HepG2 (cell line): ENCODE measurements around the gene PDK3. TPM values are rescaled to one million over a fixed set of nuclear protein-coding genes. Genes with fewer than 3 reads are reported as not detected.

ENCODE experiments used
- ATAC-seq: fragments of 200-7000 bp; cut with Tn5 transposase; 3 replicates; pipeline ENCODE4 v1.9.1; 2020; ENCODE audit warnings: mild to moderate bottlenecking, moderate library complexity
- BruUV-seq: library from RNA; stranded (reverse); fragments of 400-500 nt; replicated peaks from 2 replicates; lab custom pipeline; 2021; lab: Mats Ljungman, UMichigan
- CTCF ChIA-PET: fragments of 300-600 bp; formaldehyde crosslinking; extraction: SDS; loops from one replicate; lab custom pipeline; 2021; ENCODE audit warnings: low total read pairs, inconsistent platforms, low intra/inter-chr PET ratio; lab: Yijun Ruan, JAX
- POLR2A ChIA-PET: fragments of 350-600 bp; sonication (Branson Sonifier 250); formaldehyde crosslinking; loops from one replicate; lab custom pipeline; 2020; ENCODE audit warnings: antibody characterized with exemption, inconsistent platforms; lab: Yijun Ruan, JAX
- DNase-seq: peaks from one replicate; pipeline ENCODE4 v3.0.0-alpha.2; 2015; ENCODE audit warnings: low spot score
- FAIRE-seq: peaks from 3 replicates; lab custom pipeline; 2011; peaks lifted over from hg19 to GRCh38; lab: Jason Lieb, UNC
- H2AFZ ChIP-seq: one replicate; pipeline ENCODE4 v1.6.1; 2011; ENCODE audit warnings: low read length, inconsistent platforms
- H3K27ac ChIP-seq: fragments of 300-600 bp; 3 replicates; pipeline ENCODE4 v1.8.0; 2011; ENCODE audit warnings: mixed run types, mild to moderate bottlenecking, mixed read lengths, low read length, inconsistent platforms; ENCODE audit not compliant: insufficient read depth; ENCODE audit errors: extremely low read length
- H3K27me3 ChIP-seq, 2 experiments: fragments of 200-600 bp in 1 of 2; 2 replicates in 1 of 2; 3 replicates in 1 of 2; pipeline versions ENCODE4 v1.6.0 to v1.8.0; 2011; ENCODE audit warnings: low read length in 2 of 2, mild to moderate bottlenecking in 2 of 2, moderate library complexity in 2 of 2, inconsistent platforms in 1 of 2; ENCODE audit not compliant: insufficient read depth in 2 of 2, control insufficient read depth in 1 of 2
- H3K36me3 ChIP-seq, 2 experiments: fragments of 200-600 bp in 1 of 2; replicated peaks in 1 of 2; 2 replicates in 1 of 2; 3 replicates in 1 of 2; pipeline versions ENCODE4 v1.5.1 to v1.8.0; 2011; ENCODE audit warnings: low read length in 2 of 2, inconsistent platforms in 1 of 2; ENCODE audit not compliant: insufficient read depth in 2 of 2, control insufficient read depth in 1 of 2
- H3K4me1 ChIP-seq: 2 replicates; pipeline ENCODE4 v1.5.1; 2012; ENCODE audit warnings: low read length, inconsistent platforms; ENCODE audit not compliant: insufficient read depth
- H3K4me2 ChIP-seq: 2 replicates; pipeline ENCODE4 v1.6.0; 2011; ENCODE audit warnings: low read depth, low read length, inconsistent platforms
- H3K4me3 ChIP-seq, 3 experiments: fragments of 200-600 bp in 1 of 3; sonication (generic), shearing (Covaris generic) in 1 of 3; replicated peaks in 1 of 3; 2 replicates each; pipeline ENCODE4 v1.5.1; 2011 to 2016; ENCODE audit warnings: low read length in 3 of 3, inconsistent platforms in 2 of 3, low read depth in 2 of 3, mild to moderate bottlenecking in 2 of 3, control low read depth in 1 of 3, mixed read lengths in 1 of 3; ENCODE audit not compliant: insufficient read depth in 1 of 3
- H3K79me2 ChIP-seq: one replicate; pipeline ENCODE4 v1.6.1; 2011; ENCODE audit warnings: low read length, inconsistent platforms; ENCODE audit not compliant: insufficient read depth
- H3K9ac ChIP-seq: 2 replicates; pipeline ENCODE4 v1.6.0; 2011; ENCODE audit warnings: mild to moderate bottlenecking, low read depth, low read length, inconsistent platforms; ENCODE audit not compliant: insufficient read depth
- H3K9me3 ChIP-seq: 2 replicates; pipeline ENCODE4 v1.5.1; 2012; ENCODE audit warnings: mild to moderate bottlenecking, low read length
- H4K20me1 ChIP-seq: 2 replicates; pipeline ENCODE4 v1.6.0; 2011; ENCODE audit warnings: inconsistent platforms, mild to moderate bottlenecking, low read length, moderate library complexity; ENCODE audit not compliant: insufficient read depth
- FOSL1 ChIP-seq: sonication (generic); formaldehyde crosslinking; IDR thresholded peaks from 2 replicates; pipeline ENCODE4 v1.9.0; 2021; ENCODE audit warnings: missing genetic modification reagents, borderline replicate concordance
- HNRNPLL ChIP-seq: fragments of 200-400 bp; formaldehyde crosslinking; IDR thresholded peaks from 2 replicates; pipeline ENCODE4 v1.6.1; 2017; ENCODE audit warnings: mild to moderate bottlenecking, low read depth, low read length; ENCODE audit not compliant: poor library complexity, severe bottlenecking
- NONO ChIP-seq, 2 experiments: fragments of 450-650 bp in 1 of 2; sonication (generic) in 1 of 2; formaldehyde crosslinking in 1 of 2; IDR thresholded peaks in 1 of 2; conservative IDR thresholded peaks in 1 of 2; 2 replicates each; pipeline versions ENCODE4 v1.6.1 to v1.8.0; 2017 to 2022; ENCODE audit warnings: mild to moderate bottlenecking in 1 of 2, missing genetic modification reagents in 1 of 2, moderate library complexity in 1 of 2
- SMC3 ChIP-seq: IDR thresholded peaks from 2 replicates; pipeline ENCODE4 v1.6.1; 2011; ENCODE audit warnings: low read length, improper control_type of control experiment
- ZFP41 ChIP-seq: sonication (generic); formaldehyde crosslinking; IDR thresholded peaks from 2 replicates; pipeline ENCODE4 v1.4.0; 2020; ENCODE audit warnings: mild to moderate bottlenecking, missing genetic modification reagents, borderline replicate concordance
- WGBS: methylation state at CpG from one replicate; pipeline ENCODE4 v1.1.6; 2017; ENCODE audit warnings: low lambda C conversion rate; 5-methylcytosine and 5-hydroxymethylcytosine counted together
- in situ Hi-C: cut with HindIII; loops from 2 replicates; pipeline ENCODE4 v1.10.0; 2017; ENCODE audit warnings: low pct_unique_long_range_greater_than_20kb; ENCODE audit not compliant: extremely low pct_ligation_motif_present
- intact Hi-C: fragments of 100-400 bp; cut with micrococcal nuclease; formaldehyde crosslinking; loops from one replicate; pipeline ENCODE4 v1.10.0; 2022; ENCODE audit not compliant: unreplicated experiment
- polyA plus RNA-seq, 8 experiments: library from polyadenylated mRNA; depleted of rRNA in 3 of 8; stranded (reverse) in 7 of 8; unstranded in 1 of 8; fragments of >200 nt; fragmentation: Illumina TruSeq in 4 of 8; extraction: Trizol in 4 of 8; gene quantifications; 2 replicates each; pipeline versions ENCODE4 v1.2.1 to v1.2.3, GENCODE V29; 2011 to 2016; ENCODE audit warnings: low read depth in 4 of 8, missing spikeins in 1 of 8, mixed read lengths in 1 of 8; ENCODE audit not compliant: insufficient read depth in 1 of 8
- total RNA-seq, 5 experiments: library from RNA; depleted of rRNA; stranded (reverse); fragments of >200 nt; fragmentation: Illumina TruSeq; extraction: Trizol; gene quantifications; 2 replicates each; pipeline ENCODE4 v1.2.3, GENCODE V29; 2016; ENCODE audit warnings: low read depth in 1 of 5
- TF ChIP-seq, protein P1 (sequence below): sonication (generic); formaldehyde crosslinking; IDR thresholded peaks from 2 replicates; pipeline ENCODE4 v1.4.0; 2020; ENCODE audit warnings: missing genetic modification reagents
- TF ChIP-seq, protein P2 (sequence below): sonication (generic); formaldehyde crosslinking; conservative IDR thresholded peaks from 2 replicates; pipeline ENCODE4 v1.4.0; 2020; ENCODE audit warnings: missing genetic modification reagents
- TF ChIP-seq, protein P3 (sequence below): IDR thresholded peaks from 2 replicates; pipeline ENCODE4 v1.4.0; 2020; ENCODE audit warnings: mild to moderate bottlenecking, missing genetic modification reagents
- TF ChIP-seq, protein P4 (sequence below): IDR thresholded peaks from 2 replicates; pipeline ENCODE4 v1.6.1; 2016
- TF ChIP-seq, protein P5 (sequence below): sonication (generic); formaldehyde crosslinking; IDR thresholded peaks from 2 replicates; pipeline ENCODE4 v1.4.0; 2020; ENCODE audit warnings: mild to moderate bottlenecking, low read depth, missing genetic modification reagents

Gene PDK3
- total and polyA plus RNA-seq, 2 of the 13 experiments (the other 11 are each of a cell fraction or from before 2014, with no cell fraction given) = 9.1 to 10.5 TPM

DNA sequence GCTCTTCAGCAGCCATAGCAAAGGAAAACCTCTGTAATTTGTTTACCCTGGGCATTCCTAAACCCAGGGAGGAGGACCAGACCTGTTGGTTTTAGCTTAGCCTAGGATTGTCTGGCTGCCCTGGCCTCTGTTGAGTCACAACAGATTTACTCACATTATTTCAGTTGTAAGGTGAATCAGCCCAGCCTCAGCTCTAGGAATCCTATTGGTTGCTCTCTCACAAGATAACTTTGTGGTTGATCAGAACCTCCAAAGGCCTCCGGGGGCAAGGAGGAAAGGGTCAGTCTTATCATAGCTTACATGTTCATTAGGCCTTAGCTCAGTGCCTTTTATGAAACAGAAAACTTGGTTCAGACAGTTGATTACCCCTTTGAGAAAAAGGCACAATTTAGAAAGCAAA is 41.0 kb downstream of the PDK3 start (continued):
- TF ChIP-seq, protein P1, sequence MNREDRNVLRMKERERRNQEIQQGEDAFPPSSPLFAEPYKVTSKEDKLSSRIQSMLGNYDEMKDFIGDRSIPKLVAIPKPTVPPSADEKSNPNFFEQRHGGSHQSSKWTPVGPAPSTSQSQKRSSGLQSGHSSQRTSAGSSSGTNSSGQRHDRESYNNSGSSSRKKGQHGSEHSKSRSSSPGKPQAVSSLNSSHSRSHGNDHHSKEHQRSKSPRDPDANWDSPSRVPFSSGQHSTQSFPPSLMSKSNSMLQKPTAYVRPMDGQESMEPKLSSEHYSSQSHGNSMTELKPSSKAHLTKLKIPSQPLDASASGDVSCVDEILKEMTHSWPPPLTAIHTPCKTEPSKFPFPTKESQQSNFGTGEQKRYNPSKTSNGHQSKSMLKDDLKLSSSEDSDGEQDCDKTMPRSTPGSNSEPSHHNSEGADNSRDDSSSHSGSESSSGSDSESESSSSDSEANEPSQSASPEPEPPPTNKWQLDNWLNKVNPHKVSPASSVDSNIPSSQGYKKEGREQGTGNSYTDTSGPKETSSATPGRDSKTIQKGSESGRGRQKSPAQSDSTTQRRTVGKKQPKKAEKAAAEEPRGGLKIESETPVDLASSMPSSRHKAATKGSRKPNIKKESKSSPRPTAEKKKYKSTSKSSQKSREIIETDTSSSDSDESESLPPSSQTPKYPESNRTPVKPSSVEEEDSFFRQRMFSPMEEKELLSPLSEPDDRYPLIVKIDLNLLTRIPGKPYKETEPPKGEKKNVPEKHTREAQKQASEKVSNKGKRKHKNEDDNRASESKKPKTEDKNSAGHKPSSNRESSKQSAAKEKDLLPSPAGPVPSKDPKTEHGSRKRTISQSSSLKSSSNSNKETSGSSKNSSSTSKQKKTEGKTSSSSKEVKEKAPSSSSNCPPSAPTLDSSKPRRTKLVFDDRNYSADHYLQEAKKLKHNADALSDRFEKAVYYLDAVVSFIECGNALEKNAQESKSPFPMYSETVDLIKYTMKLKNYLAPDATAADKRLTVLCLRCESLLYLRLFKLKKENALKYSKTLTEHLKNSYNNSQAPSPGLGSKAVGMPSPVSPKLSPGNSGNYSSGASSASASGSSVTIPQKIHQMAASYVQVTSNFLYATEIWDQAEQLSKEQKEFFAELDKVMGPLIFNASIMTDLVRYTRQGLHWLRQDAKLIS (CRISPR knock-in tag) = no peak
- no peak for TF ChIP-seq HNRNPLL

DNA sequence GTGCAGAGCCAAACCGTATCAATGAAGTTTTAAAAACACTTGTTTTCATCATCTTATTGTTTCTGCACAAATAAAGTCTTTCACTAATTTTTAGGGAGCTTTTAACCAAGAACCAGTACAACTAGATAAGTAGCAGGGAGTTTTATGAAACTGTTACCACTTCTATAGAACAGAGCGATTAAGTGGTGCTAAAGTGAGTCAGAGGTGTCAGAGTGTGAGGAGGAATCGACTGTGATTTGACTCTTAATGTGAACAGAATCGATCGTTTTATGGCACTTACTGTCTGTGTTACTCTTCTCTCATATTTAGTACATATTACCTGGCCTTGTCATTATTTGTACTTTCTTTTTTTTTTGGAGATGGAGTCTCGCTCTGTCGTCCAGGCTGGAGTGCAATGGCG is 43.3 kb downstream of the PDK3 start:
- Histone ChIP-seq H3K27me3 (no peaks in the 10 kb centered on the region), H3K9ac (no peak overlapping the region), H3K4me3 (no peak overlapping the region), H3K9me3 (no peaks in the 10 kb centered on the region), H4K20me1 (no peaks in the 10 kb centered on the region), H3K79me2 (no peaks in the 10 kb centered on the region), H3K27ac (no peak overlapping the region), H3K4me1 (no peaks in the 10 kb centered on the region), H3K36me3 (no peaks in the 10 kb centered on the region), H2AFZ (no peak overlapping the region), H3K4me2 (no peak overlapping the region)
- ATAC-seq = no peak
- no TSS peak for BruUV-seq
- POLR2A ChIA-PET = no interaction called here
- CTCF ChIA-PET = no interaction called here
- DNase-seq = no peak
- WGBS = 96% methylated on average over 8 of the region's 8 CpGs
- FAIRE-seq = no peak
- intact Hi-C loops (no loop called here), in situ Hi-C loops (no loop called here)
- TF ChIP-seq ZFP41 (no peak), FOSL1 (CRISPR knock-in tag) (no peak), NONO (IDR thresholded peaks at IDR 0.05) (no peak), NONO (CRISPR knock-in tag; conservative IDR thresholded peaks at IDR 0.05) (no peak), SMC3 (no peak)
- TF ChIP-seq, protein P2, sequence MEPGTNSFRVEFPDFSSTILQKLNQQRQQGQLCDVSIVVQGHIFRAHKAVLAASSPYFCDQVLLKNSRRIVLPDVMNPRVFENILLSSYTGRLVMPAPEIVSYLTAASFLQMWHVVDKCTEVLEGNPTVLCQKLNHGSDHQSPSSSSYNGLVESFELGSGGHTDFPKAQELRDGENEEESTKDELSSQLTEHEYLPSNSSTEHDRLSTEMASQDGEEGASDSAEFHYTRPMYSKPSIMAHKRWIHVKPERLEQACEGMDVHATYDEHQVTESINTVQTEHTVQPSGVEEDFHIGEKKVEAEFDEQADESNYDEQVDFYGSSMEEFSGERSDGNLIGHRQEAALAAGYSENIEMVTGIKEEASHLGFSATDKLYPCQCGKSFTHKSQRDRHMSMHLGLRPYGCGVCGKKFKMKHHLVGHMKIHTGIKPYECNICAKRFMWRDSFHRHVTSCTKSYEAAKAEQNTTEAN (CRISPR knock-in tag) = no peak
- TF ChIP-seq, protein P3, sequence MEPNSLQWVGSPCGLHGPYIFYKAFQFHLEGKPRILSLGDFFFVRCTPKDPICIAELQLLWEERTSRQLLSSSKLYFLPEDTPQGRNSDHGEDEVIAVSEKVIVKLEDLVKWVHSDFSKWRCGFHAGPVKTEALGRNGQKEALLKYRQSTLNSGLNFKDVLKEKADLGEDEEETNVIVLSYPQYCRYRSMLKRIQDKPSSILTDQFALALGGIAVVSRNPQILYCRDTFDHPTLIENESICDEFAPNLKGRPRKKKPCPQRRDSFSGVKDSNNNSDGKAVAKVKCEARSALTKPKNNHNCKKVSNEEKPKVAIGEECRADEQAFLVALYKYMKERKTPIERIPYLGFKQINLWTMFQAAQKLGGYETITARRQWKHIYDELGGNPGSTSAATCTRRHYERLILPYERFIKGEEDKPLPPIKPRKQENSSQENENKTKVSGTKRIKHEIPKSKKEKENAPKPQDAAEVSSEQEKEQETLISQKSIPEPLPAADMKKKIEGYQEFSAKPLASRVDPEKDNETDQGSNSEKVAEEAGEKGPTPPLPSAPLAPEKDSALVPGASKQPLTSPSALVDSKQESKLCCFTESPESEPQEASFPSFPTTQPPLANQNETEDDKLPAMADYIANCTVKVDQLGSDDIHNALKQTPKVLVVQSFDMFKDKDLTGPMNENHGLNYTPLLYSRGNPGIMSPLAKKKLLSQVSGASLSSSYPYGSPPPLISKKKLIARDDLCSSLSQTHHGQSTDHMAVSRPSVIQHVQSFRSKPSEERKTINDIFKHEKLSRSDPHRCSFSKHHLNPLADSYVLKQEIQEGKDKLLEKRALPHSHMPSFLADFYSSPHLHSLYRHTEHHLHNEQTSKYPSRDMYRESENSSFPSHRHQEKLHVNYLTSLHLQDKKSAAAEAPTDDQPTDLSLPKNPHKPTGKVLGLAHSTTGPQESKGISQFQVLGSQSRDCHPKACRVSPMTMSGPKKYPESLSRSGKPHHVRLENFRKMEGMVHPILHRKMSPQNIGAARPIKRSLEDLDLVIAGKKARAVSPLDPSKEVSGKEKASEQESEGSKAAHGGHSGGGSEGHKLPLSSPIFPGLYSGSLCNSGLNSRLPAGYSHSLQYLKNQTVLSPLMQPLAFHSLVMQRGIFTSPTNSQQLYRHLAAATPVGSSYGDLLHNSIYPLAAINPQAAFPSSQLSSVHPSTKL = no peak
- TF ChIP-seq, protein P4, sequence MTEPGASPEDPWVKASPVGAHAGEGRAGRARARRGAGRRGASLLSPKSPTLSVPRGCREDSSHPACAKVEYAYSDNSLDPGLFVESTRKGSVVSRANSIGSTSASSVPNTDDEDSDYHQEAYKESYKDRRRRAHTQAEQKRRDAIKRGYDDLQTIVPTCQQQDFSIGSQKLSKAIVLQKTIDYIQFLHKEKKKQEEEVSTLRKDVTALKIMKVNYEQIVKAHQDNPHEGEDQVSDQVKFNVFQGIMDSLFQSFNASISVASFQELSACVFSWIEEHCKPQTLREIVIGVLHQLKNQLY = no peak
- TF ChIP-seq, protein P5, sequence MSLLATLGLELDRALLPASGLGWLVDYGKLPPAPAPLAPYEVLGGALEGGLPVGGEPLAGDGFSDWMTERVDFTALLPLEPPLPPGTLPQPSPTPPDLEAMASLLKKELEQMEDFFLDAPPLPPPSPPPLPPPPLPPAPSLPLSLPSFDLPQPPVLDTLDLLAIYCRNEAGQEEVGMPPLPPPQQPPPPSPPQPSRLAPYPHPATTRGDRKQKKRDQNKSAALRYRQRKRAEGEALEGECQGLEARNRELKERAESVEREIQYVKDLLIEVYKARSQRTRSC (CRISPR knock-in tag) = no peak
